ENCODE results near the gene SARNP.

The SARNP gene

GRCh38 chr12:55720894-55721444 is 96.6 kb downstream of the SARNP start:
- TF ChIP-seq FOXP2 (optimal IDR thresholded peaks at IDR 0.05; ENCODE audit: borderline replicate concordance, extremely low read depth, extremely low read length, insufficient read depth) (no peak), TAF1 (IDR thresholded peaks at IDR 0.05; ENCODE audit: borderline replicate concordance, insufficient read depth, low read length) (no peak)

DNA sequence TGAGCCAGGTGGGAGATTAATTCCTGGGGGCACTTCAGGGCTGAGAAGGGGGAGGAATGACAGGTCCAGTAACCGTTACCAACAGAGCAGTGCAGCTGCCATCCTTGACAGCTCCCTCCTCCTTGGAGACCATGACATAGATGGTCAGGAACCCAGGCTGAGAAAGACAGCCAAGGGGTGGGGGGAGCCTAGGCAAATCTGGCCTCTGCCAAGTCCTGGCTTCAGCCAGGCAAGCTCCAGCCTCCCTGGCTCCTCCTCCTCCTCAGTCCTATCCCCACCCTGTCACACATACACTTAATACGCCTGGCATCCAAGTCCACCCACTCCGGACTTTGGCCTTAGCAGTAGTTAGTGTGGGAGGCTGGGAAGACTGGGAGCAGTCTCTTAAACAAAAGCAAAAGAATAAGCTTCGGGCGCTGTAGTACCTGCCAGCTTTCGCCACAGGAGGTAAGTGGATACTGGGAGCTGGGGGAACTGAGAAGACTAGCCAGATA is 97.4 kb downstream of the SARNP start, which contains the start of gene RDH5:
RDH5 (plus strand) TSS at position 323 of the 494 bp plus-strand sequence. CDS start 792 bp downstream, outside the sequence.
- TF ChIP-seq TAF1 (IDR thresholded peaks at IDR 0.05; ENCODE audit: borderline replicate concordance, insufficient read depth, low read length) (no peak), SIN3A (IDR thresholded peaks at IDR 0.05; ENCODE audit: borderline replicate concordance, insufficient read depth, low read length) (no peak), FOXP2 (optimal IDR thresholded peaks at IDR 0.05; ENCODE audit: borderline replicate concordance, extremely low read depth, extremely low read length, insufficient read depth) (no peak), POLR2AphosphoS5 (IDR thresholded peaks at IDR 0.05; ENCODE audit: low read depth, low read length) (no peak), REST (IDR thresholded peaks at IDR 0.05; ENCODE audit: insufficient read depth in 1 of 2, low read depth in 2 of 2, low read length in 2 of 2) (no peak)

DNA sequence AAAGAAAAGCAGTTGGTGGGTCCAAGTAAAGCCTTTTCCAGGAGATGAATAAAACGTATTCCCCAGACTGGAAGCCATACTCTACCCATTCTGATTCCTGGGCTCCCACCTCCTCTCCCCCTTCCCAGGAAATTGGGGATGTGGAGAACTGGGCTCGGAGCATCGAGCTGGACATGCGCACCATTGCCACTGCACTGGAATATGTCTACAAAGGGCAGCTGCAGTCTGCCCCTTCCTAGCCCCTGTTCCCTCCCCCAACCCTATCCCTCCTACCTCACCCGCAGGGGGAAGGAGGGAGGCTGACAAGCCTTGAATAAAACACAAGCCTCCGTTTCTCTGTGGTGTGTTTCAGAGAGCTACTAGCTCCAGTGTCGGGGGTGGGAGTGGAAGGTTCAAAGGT is 98.2 kb downstream of the SARNP start:
- TF ChIP-seq POLR2AphosphoS5 (IDR thresholded peaks at IDR 0.05; ENCODE audit: low read depth, low read length) (no peak), SIN3A (IDR thresholded peaks at IDR 0.05; ENCODE audit: borderline replicate concordance, insufficient read depth, low read length) (no peak), TAF1 (IDR thresholded peaks at IDR 0.05; ENCODE audit: borderline replicate concordance, insufficient read depth, low read length) (no peak), FOXP2 (optimal IDR thresholded peaks at IDR 0.05; ENCODE audit: borderline replicate concordance, extremely low read depth, extremely low read length, insufficient read depth) (no peak), REST (IDR thresholded peaks at IDR 0.05; ENCODE audit: insufficient read depth in 1 of 2, low read depth in 2 of 2, low read length in 2 of 2) (no peak)

- TF ChIP-seq SIN3A (IDR thresholded peaks at IDR 0.05; ENCODE audit: borderline replicate concordance, insufficient read depth, low read length) (no peak), POLR2AphosphoS5 (IDR thresholded peaks at IDR 0.05; ENCODE audit: low read depth, low read length) (no peak), TAF1 (IDR thresholded peaks at IDR 0.05; ENCODE audit: borderline replicate concordance, insufficient read depth, low read length) (no peak), FOXP2 (optimal IDR thresholded peaks at IDR 0.05; ENCODE audit: borderline replicate concordance, extremely low read depth, extremely low read length, insufficient read depth) (no peak), REST (IDR thresholded peaks at IDR 0.05; ENCODE audit: insufficient read depth in 1 of 2, low read depth in 2 of 2, low read length in 2 of 2) (no peak)
Observed at GRCh38 chr12:55718624-55719275, 98.8 kb downstream of the SARNP start.

- TF ChIP-seq POLR2AphosphoS5 (IDR thresholded peaks at IDR 0.05; ENCODE audit: low read depth, low read length) (no peak), TAF1 (IDR thresholded peaks at IDR 0.05; ENCODE audit: borderline replicate concordance, insufficient read depth, low read length) (no peak), REST (IDR thresholded peaks at IDR 0.05; ENCODE audit: insufficient read depth in 1 of 2, low read depth in 2 of 2, low read length in 2 of 2) (no peak), FOXP2 (optimal IDR thresholded peaks at IDR 0.05; ENCODE audit: borderline replicate concordance, extremely low read depth, extremely low read length, insufficient read depth) (no peak), SIN3A (IDR thresholded peaks at IDR 0.05; ENCODE audit: borderline replicate concordance, insufficient read depth, low read length) (no peak)
Observed at GRCh38 chr12:55718015-55718414, 99.5 kb downstream of the SARNP start.
